Posterior vena cava (tissue), 2 donors: ENCODE results near the gene AKT3. TPM values are rescaled to one million over a fixed set of nuclear protein-coding genes. Genes with fewer than 3 reads are reported as not detected.
"Not testable (repeated sequence)": the region's sequence is repeated elsewhere in the genome, so short reads cannot be mapped to it uniquely, and the experiment has no call there.

Experiments used
- DNase-seq: peaks from one replicate; pipeline ENCODE4 v3.0.0-alpha.2; 2020; ENCODE audit warnings: low spot score
- intact Hi-C, 2 donors: fragments of 100-400 bp; cut with DNase I; formaldehyde crosslinking; loops; one replicate each; pipeline versions ENCODE4 v1.14.1 to v1.14.2; 2022 to 2023
- total RNA-seq, 2 donors: library from RNA; stranded (reverse); fragmentation: NEBNext Ultra II Directional; extraction: Animal tissue kit (Norgen Biotek cat#: 25700); gene quantifications; one replicate each; pipeline ENCODE4 v1.2.1, GENCODE V29; 2021
- donor health status: DM: yes; HTN: yes; CAD: no.
- donor health status: DM: yes; HTN: yes; CAD: no.

The AKT3 gene
- total RNA-seq, 2 donors from 2014 or later, result 119 to 169 TPM

- DNase-seq, intact Hi-C loops: not testable (repeated sequence)
Measured at GRCh38 chr1:243649530-243649929, 200.5 kb downstream of the AKT3 start.

- intact Hi-C loops, result no loop called here
- DNase-seq, result no peak
Measured at GRCh38 chr1:243646841-243647240, 203.2 kb downstream of the AKT3 start.

- no peak for DNase-seq
- intact Hi-C loops, result no loop called here
Measured at GRCh38 chr1:243645281-243645680, 204.8 kb downstream of the AKT3 start.

- intact Hi-C loops, result no loop called here
- no peak for DNase-seq
Measured at GRCh38 chr1:243642936-243643335, 207.1 kb downstream of the AKT3 start.

GRCh38 chr1:243639027-243639658 lies 210.9 kb downstream of the AKT3 start:
- intact Hi-C loops, result no loop called here
- no peak for DNase-seq

GRCh38 chr1:243638186-243638585 lies 211.9 kb downstream of the AKT3 start:
- intact Hi-C loops, result no loop called here

GRCh38 chr1:243628476-243628907 lies 221.6 kb downstream of the AKT3 start:
- no peak for DNase-seq
- intact Hi-C loops, result no loop called here

More at GRCh38 chr1:243638186-243638585, 211.9 kb downstream of the AKT3 start:
- no peak for DNase-seq

GRCh38 chr1:243623841-243624240 lies 226.2 kb downstream of the AKT3 start:
- intact Hi-C loops, result no loop called here
- no peak for DNase-seq

- no peak for DNase-seq
- intact Hi-C loops, result no loop called here
Measured at GRCh38 chr1:243621973-243622372, 228.1 kb downstream of the AKT3 start.

GRCh38 chr1:243620096-243620495 lies 229.9 kb downstream of the AKT3 start:
- intact Hi-C loops, result no loop called here
- no peak for DNase-seq

GRCh38 chr1:243609698-243610097 lies 240.3 kb downstream of the AKT3 start:
- no peak for DNase-seq
- intact Hi-C loops, result no loop called here

- no peak for DNase-seq
- intact Hi-C loops, result no loop called here
Measured at GRCh38 chr1:243605604-243606003, 244.4 kb downstream of the AKT3 start.

GRCh38 chr1:243601720-243602119 lies 248.3 kb downstream of the AKT3 start:
- intact Hi-C loops, result no loop called here
- DNase-seq, result no peak

GRCh38 chr1:243598433-243598832 lies 251.6 kb downstream of the AKT3 start:
- intact Hi-C loops, result no loop called here
- DNase-seq, result no peak

GRCh38 chr1:243597383-243597782 lies 252.7 kb downstream of the AKT3 start:
- intact Hi-C loops, result no loop called here
- DNase-seq, result no peak

GRCh38 chr1:243596431-243597062 lies 253.5 kb downstream of the AKT3 start:
- DNase-seq, result no peak
- intact Hi-C loops, result no loop called here

GRCh38 chr1:243595527-243596210 lies 254.4 kb downstream of the AKT3 start:
- no peak for DNase-seq
- intact Hi-C loops, result no loop called here

- no peak for DNase-seq
- intact Hi-C loops, result no loop called here
Measured at GRCh38 chr1:243594455-243594854, 255.6 kb downstream of the AKT3 start.

GRCh38 chr1:243589286-243589685 lies 260.8 kb downstream of the AKT3 start:
- intact Hi-C loops, DNase-seq: not testable (repeated sequence)

- intact Hi-C loops, result no loop called here
- DNase-seq, result no peak
Measured at GRCh38 chr1:243587823-243588560, 262.1 kb downstream of the AKT3 start.
